HG03575 (cell line): Measurements from ENCODE around the gene CSTF1.
A peak's percentile ranks its signal among the peaks of the same experiment; 100 is the strongest.
"Not testable (repeated sequence)": the region's sequence is repeated elsewhere in the genome, so short reads cannot be mapped to it uniquely, and the experiment has no call there.

Experiments
- ATAC-seq: cut with Tn5 transposase; IDR thresholded peaks from one replicate; pipeline ENCODE4 v1.9.1; 2021; ENCODE audit not compliant: unreplicated experiment, insufficient number of reproducible peaks, low FRiP score; ENCODE audit errors: extremely low read depth

CSTF1 gene

GRCh38 chr20:56363491-56363890, 29.0 kb upstream of the CSTF1 start:
- no peak for ATAC-seq

- no peak for ATAC-seq
Observed at GRCh38 chr20:56368351-56369134, 23.9 kb upstream of the CSTF1 start.

GRCh38 chr20:56369179-56369578, 23.3 kb upstream of the CSTF1 start:
- ATAC-seq: no peak

DNA sequence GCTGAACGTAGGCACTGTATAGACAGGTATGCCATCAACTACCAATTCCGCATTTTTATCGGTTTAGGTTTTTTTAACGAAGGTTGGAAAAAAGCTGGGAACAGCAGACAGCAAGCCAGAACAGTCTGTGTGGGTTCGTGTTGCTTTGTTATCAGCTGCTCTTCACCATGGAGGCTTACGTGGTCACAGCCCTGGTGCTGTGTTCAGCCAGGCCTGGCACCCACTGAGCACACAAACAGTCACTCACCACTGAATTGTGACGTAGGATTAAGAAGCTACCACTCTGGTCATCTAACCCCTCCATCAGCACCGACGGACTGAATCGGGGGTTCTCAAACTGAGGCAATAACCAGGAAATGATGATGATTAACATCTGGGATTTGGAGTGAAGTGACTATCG, 20.5 kb upstream of the CSTF1 start:
- no peak for ATAC-seq

GRCh38 chr20:56372850-56373249, 19.6 kb upstream of the CSTF1 start:
- no peak for ATAC-seq

DNA sequence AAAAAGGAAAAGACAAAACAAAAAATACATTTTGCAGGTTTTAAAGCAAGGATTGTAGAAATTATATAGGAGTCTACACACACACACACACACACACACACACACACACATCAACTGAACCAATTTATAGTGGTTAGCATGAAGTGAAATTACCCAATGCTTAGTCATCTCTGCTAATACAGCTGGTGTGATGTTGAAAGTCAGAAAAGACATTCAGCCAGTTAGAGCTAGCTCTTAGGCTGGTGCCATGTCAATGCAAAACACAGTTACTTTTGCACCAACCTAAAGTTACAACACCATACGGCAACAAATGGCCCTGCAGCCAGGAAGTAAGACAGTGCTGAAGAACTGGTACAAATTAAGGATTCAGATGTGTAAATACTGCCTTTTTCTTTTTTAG, 18.5 kb upstream of the CSTF1 start:
- peak; percentile 42 for ATAC-seq

- no peak for ATAC-seq
Observed at GRCh38 chr20:56376331-56376730, 16.1 kb upstream of the CSTF1 start.

DNA sequence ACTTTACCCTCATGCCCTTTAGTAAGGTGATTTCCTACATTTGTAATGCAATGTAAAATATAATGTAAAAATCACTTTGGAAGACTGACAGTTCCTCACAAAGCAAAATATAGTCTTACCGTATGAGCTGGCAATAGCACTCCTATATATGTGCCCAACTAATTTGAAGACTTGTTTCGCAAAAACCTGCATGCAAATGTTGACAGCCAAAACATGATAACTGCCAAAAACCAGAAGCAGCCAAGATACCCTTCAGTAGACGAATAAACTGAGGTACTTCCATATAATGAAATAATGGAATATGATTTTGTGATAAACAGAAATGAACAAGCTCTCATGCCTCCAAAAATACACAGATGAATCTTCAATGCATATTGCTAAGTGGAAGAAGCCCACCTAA, 14.1 kb upstream of the CSTF1 start:
- no peak for ATAC-seq

DNA sequence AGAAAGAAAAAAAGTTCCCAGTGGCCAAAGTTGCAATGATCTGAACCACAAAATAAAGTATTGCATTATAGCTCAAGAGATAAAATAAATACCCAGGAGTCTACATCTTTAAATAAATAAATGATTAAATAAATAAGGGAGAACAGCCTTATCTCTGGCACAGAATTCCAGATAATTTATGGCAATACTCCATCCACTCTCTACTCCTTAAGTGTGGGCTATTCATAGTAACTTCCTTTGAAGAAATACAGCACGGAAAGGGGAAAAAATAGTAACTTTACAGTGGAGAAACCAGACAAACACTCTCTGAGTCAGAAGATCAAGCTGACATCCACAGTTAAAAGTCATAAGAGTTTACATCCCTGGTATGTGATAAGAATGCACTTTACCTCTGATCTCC, 12.1 kb upstream of the CSTF1 start:
- no peak for ATAC-seq

DNA sequence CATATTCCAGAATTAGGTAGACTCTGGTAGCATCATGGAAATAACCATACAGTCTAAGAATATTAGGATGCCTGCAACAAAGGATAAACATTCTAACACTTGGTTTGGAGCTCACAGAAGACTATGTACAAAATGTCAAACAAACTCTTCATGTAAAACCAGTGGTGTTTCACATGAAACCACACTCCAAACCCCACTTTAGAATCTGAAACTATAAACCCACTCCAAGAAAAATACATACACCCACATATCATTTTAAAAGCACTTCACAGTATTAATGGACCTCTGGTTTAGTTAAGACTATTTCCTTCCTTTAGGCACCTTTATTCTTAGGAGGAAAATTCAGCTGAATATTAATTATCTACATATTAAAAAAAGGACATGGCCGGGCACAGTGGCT, 10.9 kb upstream of the CSTF1 start:
- no peak for ATAC-seq

DNA sequence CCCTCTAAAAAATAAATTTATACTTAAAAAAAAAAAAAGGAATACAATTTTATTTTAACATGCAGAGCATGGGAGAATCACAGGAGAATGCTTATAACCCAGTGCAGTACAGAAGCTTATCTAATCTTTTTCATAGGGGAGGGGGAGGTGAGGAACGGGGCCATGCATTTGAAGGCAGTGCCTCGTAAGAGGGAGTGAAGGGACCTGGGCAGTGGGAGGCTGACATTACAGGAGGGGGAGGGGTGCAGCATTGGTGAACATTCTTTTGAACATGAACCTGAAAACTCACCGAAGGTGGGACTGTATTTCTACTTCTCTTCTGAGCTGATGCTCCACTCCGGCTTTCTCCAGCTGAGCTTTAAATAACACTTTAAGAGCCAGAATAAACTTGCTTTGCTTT, 9.7 kb upstream of the CSTF1 start:
- ATAC-seq: no peak

DNA sequence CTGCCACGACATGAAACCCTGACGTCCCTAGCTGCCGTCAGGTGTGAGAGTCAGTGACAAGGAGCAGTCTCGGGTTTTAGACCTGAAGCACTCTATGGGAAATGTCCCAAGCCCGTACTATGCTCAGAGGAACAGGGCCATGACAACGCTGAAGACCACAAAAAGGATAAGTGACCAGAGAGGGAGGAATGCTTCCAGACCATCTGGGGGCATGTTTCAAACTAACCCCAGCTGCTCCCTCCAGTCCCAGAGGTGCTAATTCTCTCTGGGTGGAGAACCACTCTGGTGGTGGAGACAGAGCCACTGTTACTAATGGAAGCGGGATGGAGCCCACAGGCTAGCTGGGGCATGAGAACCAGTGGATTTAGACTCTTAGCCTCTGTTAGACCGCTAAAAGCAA, 9.1 kb upstream of the CSTF1 start:
- no peak for ATAC-seq

GRCh38 chr20:56385130-56385529, 7.3 kb upstream of the CSTF1 start:
- ATAC-seq: no peak

DNA sequence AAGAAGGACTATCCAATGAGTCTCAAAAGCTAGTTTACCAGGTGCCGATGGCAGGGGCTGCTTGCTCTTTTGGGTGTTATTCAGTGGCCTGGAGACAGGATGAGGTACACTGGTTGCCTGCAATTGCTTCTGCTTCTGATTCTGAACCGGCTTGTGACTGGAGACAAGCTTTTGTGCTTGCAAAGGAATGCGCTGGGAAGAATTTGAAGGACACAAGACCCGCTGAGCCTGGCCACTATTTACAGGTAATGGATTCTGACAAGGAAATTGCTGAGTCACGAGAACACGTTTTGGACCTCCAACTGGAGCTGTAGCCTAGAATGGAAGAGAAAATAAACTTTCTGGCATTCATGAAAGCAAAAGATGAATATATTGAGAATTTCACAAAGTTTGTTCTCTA, 6.2 kb upstream of the CSTF1 start:
- ATAC-seq: no peak

DNA sequence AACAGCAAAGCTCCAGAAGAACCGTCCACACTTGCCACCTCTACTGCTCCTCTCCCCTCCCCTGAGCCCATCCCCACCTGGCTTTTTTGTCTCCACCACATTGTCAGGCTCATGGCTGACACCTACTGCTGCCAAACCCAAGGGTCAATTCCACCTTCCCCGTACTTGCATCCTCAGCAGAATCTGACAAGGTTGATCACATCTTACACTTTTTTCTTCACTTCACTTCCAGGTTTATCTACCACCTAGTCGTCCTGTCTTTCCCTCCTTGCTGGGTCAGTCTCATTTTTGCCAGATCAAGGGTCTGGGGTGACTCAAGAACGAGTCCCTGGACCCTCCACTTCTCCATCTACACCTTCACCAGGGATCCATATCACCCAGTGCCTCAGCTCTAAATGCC, 3.6 kb upstream of the CSTF1 start:
- ATAC-seq: no peak

DNA sequence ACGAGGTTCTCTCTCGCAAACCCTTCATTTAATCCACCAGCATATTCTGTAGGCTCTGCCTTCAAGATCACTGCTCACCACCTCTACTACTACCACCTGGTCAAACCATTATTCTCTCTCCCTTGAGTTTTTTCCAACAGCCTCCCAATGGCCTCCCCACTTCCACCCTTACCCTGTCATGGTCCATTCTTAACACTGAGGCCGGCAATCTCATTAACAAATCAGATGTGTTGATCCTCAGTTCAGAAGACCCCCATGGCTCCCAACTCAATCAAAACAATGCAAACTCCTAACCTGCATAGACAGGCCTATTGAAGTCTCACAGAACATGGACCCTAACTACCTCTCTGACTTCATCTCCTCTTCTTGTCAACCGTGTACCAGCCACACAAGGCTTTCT, 2.6 kb upstream of the CSTF1 start:
- ATAC-seq: no peak

GRCh38 chr20:56390396-56390795, 2.0 kb upstream of the CSTF1 start:
- ATAC-seq: not testable (repeated sequence)

- ATAC-seq: no peak
Observed at GRCh38 chr20:56391037-56391436, 1.4 kb upstream of the CSTF1 start.

DNA sequence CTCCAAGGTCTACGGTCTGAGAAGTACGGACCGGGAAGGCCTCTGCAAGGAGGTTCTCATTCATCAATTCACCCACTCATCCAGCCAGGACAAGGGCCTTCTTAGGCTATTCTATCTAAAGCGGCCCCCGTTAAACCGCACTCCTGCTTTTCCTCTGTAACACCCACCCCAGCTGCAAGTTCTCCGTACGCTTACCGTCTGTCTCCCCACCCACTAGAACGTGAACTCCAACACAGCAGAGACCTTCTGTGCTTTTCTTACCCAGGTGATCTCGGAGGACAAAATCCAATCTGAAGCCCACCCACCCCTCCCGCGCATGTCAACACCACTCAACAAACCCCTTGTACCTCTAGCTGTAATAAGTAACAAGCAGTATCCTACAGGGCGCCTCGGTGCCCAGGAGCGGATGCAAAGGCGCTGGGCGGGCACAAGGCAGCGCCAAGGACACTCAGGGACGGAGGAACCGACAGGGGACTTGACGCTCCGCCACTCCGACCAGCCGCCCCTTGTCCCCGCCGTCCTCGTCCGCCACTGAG, 781 bp upstream of the CSTF1 start:
- ATAC-seq: no peak

DNA sequence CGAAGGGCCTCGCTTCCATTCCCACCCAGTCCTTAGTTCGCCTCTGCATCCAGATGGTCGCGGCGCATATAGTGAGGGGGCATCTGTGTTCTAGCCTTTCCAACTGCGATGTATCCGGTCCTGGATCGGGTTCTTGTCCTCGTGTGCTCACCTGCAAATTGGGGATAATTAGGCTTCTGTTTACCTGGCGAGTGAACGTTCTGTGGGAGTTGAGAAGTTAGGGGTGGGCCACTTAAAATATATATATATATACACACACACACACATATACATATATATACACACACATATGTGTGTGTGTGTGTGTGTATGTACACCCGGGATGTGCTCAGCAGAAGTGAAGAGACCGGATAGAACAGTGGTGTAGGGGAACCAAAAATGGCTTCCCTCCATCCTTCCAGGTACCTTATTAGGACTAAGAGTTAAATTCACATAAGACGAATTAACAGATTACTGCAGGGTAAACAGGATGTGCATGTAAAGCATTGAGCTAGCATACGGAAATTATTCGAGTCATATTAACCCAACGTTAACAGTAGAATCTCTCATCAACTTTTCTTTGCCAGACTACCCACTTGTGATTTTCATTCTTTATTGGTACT, 537 bp downstream of the CSTF1 start:
- no peak for ATAC-seq

- ATAC-seq: no peak
Observed at GRCh38 chr20:56393653-56394052, 1.2 kb downstream of the CSTF1 start.
